Measurements from ENCODE around the gene RBM34.
"Not testable (repeated sequence)": the region's sequence is repeated elsewhere in the genome, so short reads cannot be mapped to it uniquely, and the experiment has no call there.

- TF ChIP-seq, protein P1, sequence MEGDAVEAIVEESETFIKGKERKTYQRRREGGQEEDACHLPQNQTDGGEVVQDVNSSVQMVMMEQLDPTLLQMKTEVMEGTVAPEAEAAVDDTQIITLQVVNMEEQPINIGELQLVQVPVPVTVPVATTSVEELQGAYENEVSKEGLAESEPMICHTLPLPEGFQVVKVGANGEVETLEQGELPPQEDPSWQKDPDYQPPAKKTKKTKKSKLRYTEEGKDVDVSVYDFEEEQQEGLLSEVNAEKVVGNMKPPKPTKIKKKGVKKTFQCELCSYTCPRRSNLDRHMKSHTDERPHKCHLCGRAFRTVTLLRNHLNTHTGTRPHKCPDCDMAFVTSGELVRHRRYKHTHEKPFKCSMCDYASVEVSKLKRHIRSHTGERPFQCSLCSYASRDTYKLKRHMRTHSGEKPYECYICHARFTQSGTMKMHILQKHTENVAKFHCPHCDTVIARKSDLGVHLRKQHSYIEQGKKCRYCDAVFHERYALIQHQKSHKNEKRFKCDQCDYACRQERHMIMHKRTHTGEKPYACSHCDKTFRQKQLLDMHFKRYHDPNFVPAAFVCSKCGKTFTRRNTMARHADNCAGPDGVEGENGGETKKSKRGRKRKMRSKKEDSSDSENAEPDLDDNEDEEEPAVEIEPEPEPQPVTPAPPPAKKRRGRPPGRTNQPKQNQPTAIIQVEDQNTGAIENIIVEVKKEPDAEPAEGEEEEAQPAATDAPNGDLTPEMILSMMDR (IDR thresholded peaks at IDR 0.05) = not testable (repeated sequence)
- TF ChIP-seq POLR2A (IDR thresholded peaks at IDR 0.05) = not testable (repeated sequence)
Measured at GRCh38 chr1:235202447-235202846, 41.4 kb upstream of the RBM34 start.

All from stomach (tissue), 4 donors.